AG04450 (cell line): ENCODE data around the gene NOL4L. TPM values are rescaled to one million over a fixed set of nuclear protein-coding genes. Genes with fewer than 3 reads are reported as not detected.

ENCODE experiments used
- CTCF ChIA-PET: fragments of 300-600, 350-600 bp; formaldehyde crosslinking; extraction: SDS; loops from one replicate; lab custom pipeline; 2022; ENCODE audit warnings: antibody characterized with exemption, inconsistent platforms; lab: Charles Lee
- POLR2A ChIA-PET: fragments of 350-600 bp; formaldehyde crosslinking; extraction: SDS; loops from one replicate; lab custom pipeline; 2021; ENCODE audit warnings: antibody characterized with exemption, inconsistent platforms; lab: Yijun Ruan, JAX
- DNase-seq: peaks from one replicate; pipeline ENCODE4 v3.0.0-alpha.2; 2011; ENCODE audit warnings: low read depth, low spot score
- H3K27ac ChIP-seq: one replicate; pipeline ENCODE4 v1.5.1; 2012; ENCODE audit warnings: low read depth, low read length, control low read depth
- H3K27me3 ChIP-seq: one replicate; pipeline ENCODE4 v1.6.0; 2012; ENCODE audit warnings: low read length; ENCODE audit not compliant: control insufficient read depth, insufficient read depth
- H3K4me3 ChIP-seq: 2 replicates; pipeline ENCODE4 v1.5.1; 2011; ENCODE audit warnings: mild to moderate bottlenecking, low read depth, low read length, control low read depth
- H3K9me3 ChIP-seq: 2 replicates; pipeline ENCODE4 v1.5.1; 2012; ENCODE audit warnings: low read length; ENCODE audit not compliant: control insufficient read depth, insufficient read depth
- polyA plus RNA-seq: library from polyadenylated mRNA; depleted of rRNA; stranded (reverse); fragments of >200 nt; gene quantifications from 2 replicates; pipeline ENCODE4 v1.2.3, GENCODE V29; 2011
- TF ChIP-seq, protein P1 (sequence below): IDR thresholded peaks from 2 replicates; pipeline ENCODE4 v1.5.1; 2011; ENCODE audit warnings: low read depth, low read length, control low read depth, inconsistent platforms

NOL4L gene
- polyA plus RNA-seq, 1 experiment = 6.7 TPM

DNA sequence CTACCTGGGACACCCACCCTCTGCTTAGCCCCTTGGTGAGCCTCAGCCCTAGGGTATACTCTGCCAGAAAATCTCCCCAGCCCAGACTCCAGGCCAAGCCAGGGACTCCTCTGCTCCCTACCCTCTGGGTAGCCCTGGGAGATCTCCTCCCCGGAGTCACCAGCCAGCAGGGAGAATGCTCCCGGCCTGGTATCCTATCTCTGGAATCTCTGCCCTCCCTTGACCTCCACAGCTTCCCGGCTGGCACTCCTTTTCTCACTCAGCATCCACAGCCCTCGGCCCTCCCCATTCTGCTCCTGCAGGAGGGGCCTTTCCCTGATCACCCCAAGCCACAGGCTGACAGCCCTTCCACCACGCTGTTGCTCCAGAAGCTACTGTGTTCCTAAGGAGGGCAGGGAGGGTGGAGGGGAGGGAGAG, 22.6 kb downstream of the NOL4L start:
- peaks cover 6% of the 10 kb centered on the region for H3K27me3 ChIP-seq
- no peak for DNase-seq
- no peak overlapping the region for H3K4me3 ChIP-seq
- TF ChIP-seq, protein P1, sequence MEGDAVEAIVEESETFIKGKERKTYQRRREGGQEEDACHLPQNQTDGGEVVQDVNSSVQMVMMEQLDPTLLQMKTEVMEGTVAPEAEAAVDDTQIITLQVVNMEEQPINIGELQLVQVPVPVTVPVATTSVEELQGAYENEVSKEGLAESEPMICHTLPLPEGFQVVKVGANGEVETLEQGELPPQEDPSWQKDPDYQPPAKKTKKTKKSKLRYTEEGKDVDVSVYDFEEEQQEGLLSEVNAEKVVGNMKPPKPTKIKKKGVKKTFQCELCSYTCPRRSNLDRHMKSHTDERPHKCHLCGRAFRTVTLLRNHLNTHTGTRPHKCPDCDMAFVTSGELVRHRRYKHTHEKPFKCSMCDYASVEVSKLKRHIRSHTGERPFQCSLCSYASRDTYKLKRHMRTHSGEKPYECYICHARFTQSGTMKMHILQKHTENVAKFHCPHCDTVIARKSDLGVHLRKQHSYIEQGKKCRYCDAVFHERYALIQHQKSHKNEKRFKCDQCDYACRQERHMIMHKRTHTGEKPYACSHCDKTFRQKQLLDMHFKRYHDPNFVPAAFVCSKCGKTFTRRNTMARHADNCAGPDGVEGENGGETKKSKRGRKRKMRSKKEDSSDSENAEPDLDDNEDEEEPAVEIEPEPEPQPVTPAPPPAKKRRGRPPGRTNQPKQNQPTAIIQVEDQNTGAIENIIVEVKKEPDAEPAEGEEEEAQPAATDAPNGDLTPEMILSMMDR = no peak
- H3K27ac ChIP-seq = no peak overlapping the region
- POLR2A ChIA-PET = no interaction called here
- H3K9me3 ChIP-seq = no peaks in the 10 kb centered on the region
- CTCF ChIA-PET = no interaction called here

DNA sequence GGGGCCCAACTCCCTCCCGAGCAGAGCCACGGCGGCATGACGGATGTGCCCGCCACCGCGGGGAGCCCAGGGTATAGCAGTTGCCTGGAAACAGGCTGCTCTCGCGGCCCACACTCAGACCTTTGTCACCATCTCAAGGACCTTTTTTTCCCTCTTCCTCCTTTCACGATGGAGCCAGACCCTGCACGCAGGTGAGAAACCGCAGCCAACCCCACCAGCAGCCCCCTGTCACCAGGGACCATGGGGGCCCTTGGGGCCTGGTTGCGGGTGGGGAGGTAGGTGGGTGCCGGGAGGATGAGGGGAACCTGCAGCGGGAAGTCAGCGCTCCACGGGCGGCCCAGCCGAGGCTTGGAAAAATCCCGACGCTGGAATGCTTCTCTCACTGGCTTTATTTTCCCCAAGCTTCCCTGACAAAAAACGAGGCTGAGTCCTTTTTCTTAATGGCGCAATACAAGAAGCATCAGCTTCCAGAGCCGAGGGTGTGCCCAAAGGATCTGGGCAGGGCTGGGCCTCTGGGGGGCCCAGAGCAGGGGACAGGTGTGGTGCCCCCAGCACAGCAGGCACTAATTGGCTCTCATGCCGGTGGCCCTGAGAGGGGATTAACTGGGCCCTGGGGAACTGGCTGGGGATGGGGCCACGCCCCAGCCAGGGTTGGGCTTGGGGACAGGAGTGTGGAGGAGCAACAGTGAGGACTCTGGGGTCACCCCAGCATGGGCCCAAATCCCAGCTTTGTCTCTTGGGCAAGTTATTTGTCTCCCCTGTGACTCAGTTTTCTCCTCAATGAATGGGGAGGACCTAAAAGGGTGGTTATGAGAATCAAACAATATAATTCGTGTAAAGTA, 23.9 kb downstream of the NOL4L start:
- no peak overlapping the region for H3K27ac ChIP-seq
- no peak for DNase-seq
- no peak overlapping the region for H3K4me3 ChIP-seq
- ChIA-PET CTCF (no interaction called here), POLR2A (no interaction called here)
- no peaks in the 10 kb centered on the region for H3K9me3 ChIP-seq
- peaks cover 6% of the 10 kb centered on the region for H3K27me3 ChIP-seq
- TF ChIP-seq, protein P1 = no peak

DNA sequence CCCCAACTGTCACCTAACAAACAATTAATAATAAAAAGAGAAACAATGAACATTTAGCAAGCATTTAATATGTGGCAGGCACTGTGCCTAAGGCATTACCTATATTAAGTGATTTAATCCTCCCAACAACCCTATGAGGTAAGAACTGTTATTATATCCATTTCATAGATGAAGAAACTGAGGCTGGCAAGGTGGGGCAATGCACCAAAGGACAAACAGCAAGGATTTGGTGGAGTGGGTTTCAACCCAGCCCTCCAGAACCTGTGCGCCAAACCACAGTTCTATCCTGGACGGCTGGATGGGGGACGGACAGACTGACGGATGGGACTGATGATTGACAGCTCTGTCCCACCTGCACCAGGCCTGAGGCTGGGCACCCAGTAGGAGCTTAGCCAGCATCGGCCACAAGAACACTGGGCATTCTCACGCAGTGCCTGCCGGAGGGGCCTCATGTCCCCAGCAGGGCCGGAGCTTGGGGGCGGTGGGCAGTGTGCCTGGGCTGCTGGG, 24.6 kb downstream of the NOL4L start:
- Histone ChIP-seq H3K4me3 (no peak overlapping the region), H3K27me3 (peaks cover 6% of the 10 kb centered on the region), H3K27ac (no peak overlapping the region), H3K9me3 (no peaks in the 10 kb centered on the region; the same call in 1 of the 2 replicates)
- TF ChIP-seq, protein P1 = no peak
- POLR2A ChIA-PET = no interaction called here
- CTCF ChIA-PET = no interaction called here
- no peak for DNase-seq

DNA sequence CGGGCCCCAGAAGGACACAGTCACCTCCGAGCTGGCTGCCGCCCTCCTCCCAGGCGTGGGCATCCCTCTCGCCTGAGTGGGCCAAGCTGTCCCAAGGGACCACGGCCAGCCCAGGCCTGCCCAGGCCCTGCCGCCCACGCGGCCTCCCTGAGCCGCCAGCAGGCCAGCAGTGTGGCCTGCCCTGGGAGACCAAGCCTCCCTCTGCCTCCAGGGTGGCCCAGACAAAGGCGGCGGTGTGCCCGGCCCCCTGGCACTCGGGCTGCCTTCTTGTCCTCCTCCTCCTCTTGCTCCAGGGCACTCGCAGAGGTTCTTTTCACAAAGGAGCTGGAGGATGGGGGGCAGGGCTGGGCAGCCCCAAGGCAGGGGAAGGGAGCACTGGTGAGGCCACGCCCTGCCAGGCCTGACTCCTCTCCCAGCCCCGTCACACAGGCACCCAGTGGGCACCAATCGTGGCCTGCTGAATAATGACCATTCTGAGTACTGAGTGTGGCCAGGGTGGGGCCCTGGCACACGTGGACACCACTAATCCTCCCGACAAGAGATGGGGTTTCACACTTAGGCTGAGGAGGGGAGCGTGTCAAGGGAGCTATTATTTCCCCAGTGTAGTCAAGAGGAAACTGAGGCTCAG, 25.3 kb downstream of the NOL4L start:
- Histone ChIP-seq H3K4me3 (no peak overlapping the region), H3K9me3 (no peaks in the 10 kb centered on the region; the same call in 1 of the 2 replicates), H3K27me3 (peaks cover 6% of the 10 kb centered on the region), H3K27ac (no peak overlapping the region)
- CTCF ChIA-PET = no interaction called here
- TF ChIP-seq, protein P1 = no peak
- POLR2A ChIA-PET = no interaction called here
- DNase-seq = no peak
